Heart left ventricle (tissue), 13 donors: ENCODE measurements around the gene SCARB1.

Experiments
- CTCF ChIP-seq, 12 donors: fragments of 200-600 bp; sonication (generic) in 4 of 12; IDR thresholded peaks; one replicate each; pipeline versions ENCODE4 v1.5.0 to v1.8.0; 2018 to 2022; ENCODE audit warnings: antibody characterized with exemption in 12 of 12, mild to moderate bottlenecking in 5 of 12
- POLR2A ChIP-seq, 2 donors: fragments of 450-650 bp; IDR thresholded peaks; one replicate each; pipeline ENCODE4 v1.6.1; 2017; ENCODE audit warnings: antibody characterized with exemption in 2 of 2, mild to moderate bottlenecking in 2 of 2, moderate library complexity in 2 of 2
- donor health status: ischemic (EF 13 %, LVEDD 7.1; RV severe dilation, severe dysfunction).
- donor health status: DM: no; HTN: yes; CAD: no.
- donor health status: DM: no; HTN: no; CAD: no.
- donor health status: ischemic (EF 25% LVEDD 6.9; RV normal size, moderate dysfunction).
- donor health status: ischemic (EF 25% LVEDD 5.7; RV mildly dilated, moderate dysfunction).
- donor health status: ischemic (EF 35%, LVEDD 5.7; RV mildly dilated, moderate dysfunction).
- donor health status: nonischemic (EF 11% LVEDD 7.7; RV severe dilation, severe dysfunction).
- donor health status: DM: yes; HTN: yes; CAD: no.
- donor health status: PGD.
- donor health status: ischemic (EF 29% LVEDD 5.4; RV normal size, mild dysfunction).
- donor health status: nonischemic (EF 23%, LVEDD 6.1; RV moderate dilation, normal function).

DNA sequence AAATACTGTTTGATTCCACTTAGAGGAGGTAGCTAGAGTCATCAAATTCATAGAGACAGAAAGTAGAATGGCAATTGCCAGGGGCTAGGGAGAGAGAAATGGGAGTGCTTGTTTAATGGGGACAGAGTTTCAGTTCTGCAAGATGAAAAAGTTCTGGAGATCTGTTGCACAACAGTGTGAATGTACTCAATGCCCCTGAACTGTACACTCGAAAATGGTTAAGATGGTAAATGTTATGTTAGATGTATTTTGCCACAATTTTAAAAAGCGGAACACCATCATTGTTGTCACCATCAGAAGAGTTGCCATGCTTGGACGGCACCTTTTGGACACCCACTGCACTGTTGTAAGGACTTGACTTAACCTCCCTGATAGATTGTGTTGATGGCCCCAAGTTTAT lies 106.9 kb downstream of the SCARB1 start:
- no peak for TF ChIP-seq POLR2A (IDR thresholded peaks at IDR 0.05)
- no peak for TF ChIP-seq CTCF (IDR thresholded peaks at IDR 0.05)
